Activated CD8-positive, alpha-beta T cell treated with anti-CD3 and anti-CD28 coated beads for 36 hours (primary cell): ENCODE data around the gene TMEM109. TPM values are rescaled to one million over a fixed set of nuclear protein-coding genes. Genes with fewer than 3 reads are reported as not detected.

Source experiments
- ATAC-seq: fragments of 200-7000 bp; cut with Tn5 transposase; one replicate; pipeline ENCODE4 v1.10.0; 2021; ENCODE audit warnings: mild to moderate bottlenecking, moderate library complexity
- CTCF ChIA-PET: fragments of 350-600 bp; sonication (Branson Sonifier 250); formaldehyde crosslinking; loops from one replicate; lab custom pipeline; 2021; ENCODE audit warnings: antibody characterized with exemption; lab: Charles Lee
- POLR2A ChIA-PET: fragments of 350-600 bp; sonication (Branson Sonifier 250); formaldehyde crosslinking; loops from one replicate; lab custom pipeline; 2021; ENCODE audit warnings: antibody characterized with exemption; lab: Charles Lee
- DNase-seq: peaks from one replicate; pipeline ENCODE4 v3.0.0-alpha.2; 2020
- H3K27ac Mint-ChIP-seq: one replicate; pipeline ENCODE4 v1.8.0; 2021; ENCODE audit warnings: mild to moderate bottlenecking, mixed read lengths
- H3K27me3 Mint-ChIP-seq: one replicate; pipeline ENCODE4 v1.8.0; 2021; ENCODE audit warnings: mixed read lengths
- H3K36me3 Mint-ChIP-seq: one replicate; pipeline ENCODE4 v1.8.0; 2021; ENCODE audit warnings: low read depth, mixed read lengths
- H3K4me1 Mint-ChIP-seq: one replicate; pipeline ENCODE4 v1.8.0; 2021; ENCODE audit warnings: low read depth, mixed read lengths
- H3K4me3 Mint-ChIP-seq: one replicate; pipeline ENCODE4 v1.8.0; 2021; ENCODE audit warnings: mild to moderate bottlenecking, moderate library complexity, mixed read lengths
- H3K9me3 Mint-ChIP-seq: one replicate; pipeline ENCODE4 v1.8.0; 2021; ENCODE audit warnings: mixed read lengths
- CTCF ChIP-seq: fragments of 200-600 bp; IDR thresholded peaks from one replicate; pipeline ENCODE4 v1.8.0; 2022; ENCODE audit warnings: antibody characterized with exemption, mild to moderate bottlenecking
- intact Hi-C: fragments of 100-400 bp; cut with micrococcal nuclease; formaldehyde crosslinking; loops from one replicate; pipeline ENCODE4 v1.10.0; 2022
- total RNA-seq, 2 experiments: library from RNA; stranded (reverse); gene quantifications; one replicate each; pipeline ENCODE4 v1.2.3, GENCODE V29; 2021

Gene TMEM109
- total RNA-seq, 2 experiments from 2014 or later: 93.2 to 101 TPM

DNA sequence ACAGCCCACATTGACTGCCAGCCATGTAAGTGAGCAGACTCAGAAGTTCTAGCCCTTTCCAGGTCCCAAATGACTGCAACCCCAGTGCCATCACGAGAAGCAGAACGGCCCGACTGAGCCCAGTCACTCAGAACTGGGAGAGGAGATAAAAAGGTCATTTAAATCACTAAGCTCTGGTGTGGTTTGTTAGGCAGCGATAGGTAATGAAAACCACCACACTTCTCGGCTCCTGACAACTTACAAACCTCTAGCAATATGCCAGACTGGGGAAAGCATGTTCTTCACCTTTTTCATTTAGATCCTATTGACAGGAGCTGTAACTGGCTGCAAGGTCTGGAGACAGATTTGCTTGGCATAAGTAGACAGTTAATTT is 31.3 kb downstream of the TMEM109 start:
- CTCF ChIA-PET: interaction anchor here (0.8 to 1.3 kb wide), 2 partner anchors 30 to 185 kb away, joined by 3 read pairs; no protein-coding TSS in a partner anchor
- DNase-seq (no peak), ATAC-seq (no peak)
- H3K4me3 Mint-ChIP-seq: no peak overlapping the region
- H3K27me3 Mint-ChIP-seq: peaks cover 2% of the 10 kb centered on the region
- H3K27ac Mint-ChIP-seq: no peak overlapping the region
- TF ChIP-seq CTCF: no peak
- H3K4me1 Mint-ChIP-seq: peaks cover 9% of the 10 kb centered on the region
- H3K36me3 Mint-ChIP-seq: no peaks in the 10 kb centered on the region
- POLR2A ChIA-PET: interaction anchor here (1.0 kb wide), 2 partner anchors 9 to 95 kb away, joined by 3 read pairs; no protein-coding TSS in a partner anchor
- intact Hi-C loops: no loop called here
- no peaks in the 10 kb centered on the region for H3K9me3 Mint-ChIP-seq

GRCh38 chr11:60946601-60947264 is 32.8 kb downstream of the TMEM109 start:
- TF ChIP-seq CTCF: no peak
- no peak overlapping the region for H3K27ac Mint-ChIP-seq
- H3K4me3 Mint-ChIP-seq: no peak overlapping the region
- ChIA-PET CTCF (no interaction called here), POLR2A (no interaction called here)
- no peaks in the 10 kb centered on the region for H3K9me3 Mint-ChIP-seq
- H3K36me3 Mint-ChIP-seq: no peaks in the 10 kb centered on the region
- ATAC-seq (no peak), DNase-seq (no peak)
- intact Hi-C loops: no loop called here
- H3K4me1 Mint-ChIP-seq: peaks cover 12% of the 10 kb centered on the region
- H3K27me3 Mint-ChIP-seq: peaks cover 4% of the 10 kb centered on the region

GRCh38 chr11:60947700-60948099 is 33.7 kb downstream of the TMEM109 start:
- TF ChIP-seq CTCF: no peak
- intact Hi-C loops: no loop called here

GRCh38 chr11:60948250-60948649 is 34.3 kb downstream of the TMEM109 start:
- H3K9me3 Mint-ChIP-seq: no peaks in the 10 kb centered on the region
- CTCF ChIA-PET: no interaction called here
- intact Hi-C loops: no loop called here
- H3K36me3 Mint-ChIP-seq: no peaks in the 10 kb centered on the region
- ATAC-seq (no peak), DNase-seq (no peak)
- H3K27ac Mint-ChIP-seq: no peak overlapping the region
- H3K4me3 Mint-ChIP-seq: no peak overlapping the region
- POLR2A ChIA-PET: interaction anchor here (0.6 to 1.0 kb wide), 2 partner anchors 27 to 153 kb away, joined by 3 read pairs; no protein-coding TSS in a partner anchor
- no peak for TF ChIP-seq CTCF
- H3K27me3 Mint-ChIP-seq: peaks cover 5% of the 10 kb centered on the region
- H3K4me1 Mint-ChIP-seq: peaks cover 25% of the 10 kb centered on the region

More at GRCh38 chr11:60947700-60948099, 33.7 kb downstream of the TMEM109 start:
- H3K27ac Mint-ChIP-seq: no peak overlapping the region
- no peaks in the 10 kb centered on the region for H3K9me3 Mint-ChIP-seq
- CTCF ChIA-PET: no interaction called here
- DNase-seq (no peak), ATAC-seq (no peak)
- H3K36me3 Mint-ChIP-seq: no peaks in the 10 kb centered on the region
- peaks cover 21% of the 10 kb centered on the region for H3K4me1 Mint-ChIP-seq
- H3K27me3 Mint-ChIP-seq: peaks cover 5% of the 10 kb centered on the region
- POLR2A ChIA-PET: interaction anchor here (1.0 kb wide), 1 partner anchor 27 kb away, joined by 3 read pairs; no protein-coding TSS in a partner anchor
- no peak overlapping the region for H3K4me3 Mint-ChIP-seq

GRCh38 chr11:60950024-60950423 is 36.1 kb downstream of the TMEM109 start:
- POLR2A ChIA-PET: interaction anchor here (1.7 kb wide), 1 partner anchor 9 kb away, joined by 8 read pairs; no protein-coding TSS in a partner anchor
- Mint-ChIP-seq H3K4me1 (peaks cover 25% of the 10 kb centered on the region), H3K27me3 (peaks cover 5% of the 10 kb centered on the region), H3K36me3 (no peaks in the 10 kb centered on the region), H3K9me3 (no peaks in the 10 kb centered on the region), H3K4me3 (peak overlapping the region; percentile 26), H3K27ac (no peak overlapping the region)
- intact Hi-C loops: no loop called here
- no peak for TF ChIP-seq CTCF
- CTCF ChIA-PET: interaction anchor here (1.2 to 1.7 kb wide), 2 partner anchors 9 to 19 kb away, joined by 5 to 9 read pairs; no protein-coding TSS in a partner anchor
- ATAC-seq: no peak
- no peak for DNase-seq
